Measurements from ENCODE around the gene TTLL5.
A peak's percentile ranks its signal among the peaks of the same experiment; 100 is the strongest.
"Not testable (repeated sequence)": the region's sequence is repeated elsewhere in the genome, so short reads cannot be mapped to it uniquely, and the experiment has no call there.

The TTLL5 gene

GRCh38 chr14:75877292-75877691 lies 216.2 kb downstream of the TTLL5 start:
- no peak for DNase-seq

GRCh38 chr14:75877884-75878283 lies 216.8 kb downstream of the TTLL5 start:
- no peak for DNase-seq

GRCh38 chr14:75879031-75879430 lies 218.0 kb downstream of the TTLL5 start:
- no peak for DNase-seq

- DNase-seq = no peak
Measured at GRCh38 chr14:75880512-75880911, 219.5 kb downstream of the TTLL5 start.

GRCh38 chr14:75881994-75882393 lies 220.9 kb downstream of the TTLL5 start:
- no peak for DNase-seq

GRCh38 chr14:75884198-75884611 lies 223.2 kb downstream of the TTLL5 start:
- no peak for DNase-seq

- peak; percentile 20 for DNase-seq
Measured at GRCh38 chr14:75885829-75886228, 224.8 kb downstream of the TTLL5 start.

GRCh38 chr14:75886636-75887348 lies 225.7 kb downstream of the TTLL5 start:
- no peak for DNase-seq

GRCh38 chr14:75888945-75889344 lies 227.9 kb downstream of the TTLL5 start:
- no peak for DNase-seq

- DNase-seq = no peak
Measured at GRCh38 chr14:75896341-75896740, 235.3 kb downstream of the TTLL5 start.

- DNase-seq = no peak
Measured at GRCh38 chr14:75904311-75904710, 243.3 kb downstream of the TTLL5 start.

GRCh38 chr14:75905147-75905904 lies 244.3 kb downstream of the TTLL5 start:
- no peak for DNase-seq

- DNase-seq = no peak
Measured at GRCh38 chr14:75906228-75906627, 245.2 kb downstream of the TTLL5 start.

GRCh38 chr14:75906680-75907280 lies 245.7 kb downstream of the TTLL5 start:
- peak; percentile 59 for DNase-seq

- no peak for DNase-seq
Measured at GRCh38 chr14:75907756-75908359, 246.8 kb downstream of the TTLL5 start.

GRCh38 chr14:75909630-75910029 lies 248.6 kb downstream of the TTLL5 start:
- DNase-seq = no peak

- no peak for DNase-seq
Measured at GRCh38 chr14:75910048-75910447, 249.0 kb downstream of the TTLL5 start.

GRCh38 chr14:75911883-75912282 lies 250.8 kb downstream of the TTLL5 start:
- DNase-seq = no peak

GRCh38 chr14:75913183-75913582 lies 252.1 kb downstream of the TTLL5 start:
- no peak for DNase-seq

GRCh38 chr14:75915045-75915444 lies 254.0 kb downstream of the TTLL5 start:
- DNase-seq = no peak

GRCh38 chr14:75917322-75917945 lies 256.4 kb downstream of the TTLL5 start:
- no peak for DNase-seq

- DNase-seq = no peak
Measured at GRCh38 chr14:75917946-75918335, 256.9 kb downstream of the TTLL5 start.

GRCh38 chr14:75920421-75920820 lies 259.4 kb downstream of the TTLL5 start:
- not testable (repeated sequence) for DNase-seq
